Panc1 (cell line): ENCODE measurements around the gene PCDHA6. TPM values are rescaled to one million over a fixed set of nuclear protein-coding genes. Genes with fewer than 3 reads are reported as not detected.
"Not testable (repeated sequence)": the region's sequence is repeated elsewhere in the genome, so short reads cannot be mapped to it uniquely, and the experiment has no call there.

Experiments used
- ATAC-seq: fragments of 200-7000 bp; cut with Tn5 transposase; 2 replicates; pipeline ENCODE4 v1.9.1; 2020; ENCODE audit warnings: mild to moderate bottlenecking, moderate library complexity
- BruUV-seq: library from RNA; stranded (reverse); fragments of 400-500 nt; replicated peaks from 2 replicates; lab custom pipeline; 2021; lab: Mats Ljungman, UMichigan
- CTCF ChIA-PET: fragments of 300-600 bp; sonication (Branson Sonifier 250); formaldehyde crosslinking; loops from one replicate; lab custom pipeline; 2022; ENCODE audit warnings: antibody characterized with exemption; lab: Charles Lee
- POLR2A ChIA-PET: fragments of 300-600 bp; sonication (Branson Sonifier 250); formaldehyde crosslinking; loops from one replicate; lab custom pipeline; 2022; ENCODE audit warnings: antibody characterized with exemption; lab: Charles Lee
- DNase-seq: peaks from one replicate; pipeline ENCODE4 v3.0.0-alpha.2; 2010; ENCODE audit warnings: low read depth, low spot score
- H3K27ac ChIP-seq: 2 replicates; pipeline ENCODE4 v1.5.1; 2011; ENCODE audit warnings: mild to moderate bottlenecking, low read length, inconsistent platforms
- H3K27me3 ChIP-seq: fragments of 200-500 bp; sonication (Bioruptor generic); 2 replicates; pipeline ENCODE4 v1.6.0; 2014; ENCODE audit warnings: low read length, inconsistent platforms; ENCODE audit not compliant: control insufficient read depth, insufficient read depth
- H3K36me3 ChIP-seq: fragments of 200-500 bp; sonication (Bioruptor generic); 2 replicates; pipeline ENCODE4 v1.5.1; 2014; ENCODE audit warnings: inconsistent platforms, mild to moderate bottlenecking, low read length, moderate library complexity; ENCODE audit not compliant: control insufficient read depth, insufficient read depth
- H3K4me1 ChIP-seq: 2 replicates; pipeline ENCODE4 v1.5.1; 2011; ENCODE audit warnings: inconsistent platforms, mild to moderate bottlenecking, low read length, moderate library complexity; ENCODE audit not compliant: control insufficient read depth, insufficient read depth
- H3K4me3 ChIP-seq, 2 experiments: 2 replicates each; pipeline ENCODE4 v1.5.1; 2011 to 2012; ENCODE audit warnings: low read depth in 2 of 2, low read length in 2 of 2, mild to moderate bottlenecking in 2 of 2, inconsistent platforms in 1 of 2, moderate library complexity in 1 of 2
- H3K9me3 ChIP-seq: fragments of 200-500 bp; sonication (Bioruptor generic); 2 replicates; pipeline ENCODE4 v1.5.1; 2014; ENCODE audit warnings: low read depth, mild to moderate bottlenecking, inconsistent platforms, low read length, moderate library complexity; ENCODE audit not compliant: control insufficient read depth, insufficient read depth
- POLR2AphosphoS5 ChIP-seq: IDR thresholded peaks from 2 replicates; pipeline ENCODE4 v1.6.1; 2012; ENCODE audit warnings: mild to moderate bottlenecking, low read depth, low read length, moderate library complexity
- REST ChIP-seq, 2 experiments: IDR thresholded peaks; 2 replicates each; pipeline ENCODE4 v1.6.1; 2011 to 2012; ENCODE audit warnings: low read depth in 2 of 2, control low read depth in 1 of 2, low read length in 1 of 2, mild to moderate bottlenecking in 1 of 2, moderate library complexity in 1 of 2; ENCODE audit not compliant: insufficient read depth in 1 of 2
- SIN3A ChIP-seq: IDR thresholded peaks from 2 replicates; pipeline ENCODE4 v1.6.1; 2012; ENCODE audit warnings: low read depth, mild to moderate bottlenecking, low read length, moderate library complexity, borderline replicate concordance; ENCODE audit not compliant: insufficient read depth
- TCF7L2 ChIP-seq: IDR thresholded peaks from 2 replicates; pipeline ENCODE4 v1.6.1; 2011; ENCODE audit warnings: mild to moderate bottlenecking, low read depth, low read length, inconsistent platforms
- in situ Hi-C: cut with HindIII; loops from 2 replicates; pipeline ENCODE4 v1.10.0; 2016; ENCODE audit warnings: low sequenced_read_pairs, low pct_unique_long_range_greater_than_20kb
- intact Hi-C: fragments of 100-400 bp; cut with micrococcal nuclease; formaldehyde crosslinking; loops from one replicate; pipeline ENCODE4 v1.10.0; 2022; ENCODE audit not compliant: unreplicated experiment
- total RNA-seq: library from RNA; stranded (reverse); gene quantifications from one replicate; pipeline ENCODE4 v1.2.1, GENCODE V29; 2021; ENCODE audit not compliant: unreplicated experiment
- TF ChIP-seq, protein P1 (sequence below): fragments of 450-650 bp; IDR thresholded peaks from 2 replicates; pipeline ENCODE4 v1.5.1; 2017; ENCODE audit warnings: mild to moderate bottlenecking

The PCDHA6 gene
- total RNA-seq, 1 experiment from 2014 or later, result 0.31 TPM

- ChIA-PET POLR2A (no interaction called here), CTCF (no interaction called here)
- intact Hi-C loops, result no loop called here
- TF ChIP-seq, protein P1, sequence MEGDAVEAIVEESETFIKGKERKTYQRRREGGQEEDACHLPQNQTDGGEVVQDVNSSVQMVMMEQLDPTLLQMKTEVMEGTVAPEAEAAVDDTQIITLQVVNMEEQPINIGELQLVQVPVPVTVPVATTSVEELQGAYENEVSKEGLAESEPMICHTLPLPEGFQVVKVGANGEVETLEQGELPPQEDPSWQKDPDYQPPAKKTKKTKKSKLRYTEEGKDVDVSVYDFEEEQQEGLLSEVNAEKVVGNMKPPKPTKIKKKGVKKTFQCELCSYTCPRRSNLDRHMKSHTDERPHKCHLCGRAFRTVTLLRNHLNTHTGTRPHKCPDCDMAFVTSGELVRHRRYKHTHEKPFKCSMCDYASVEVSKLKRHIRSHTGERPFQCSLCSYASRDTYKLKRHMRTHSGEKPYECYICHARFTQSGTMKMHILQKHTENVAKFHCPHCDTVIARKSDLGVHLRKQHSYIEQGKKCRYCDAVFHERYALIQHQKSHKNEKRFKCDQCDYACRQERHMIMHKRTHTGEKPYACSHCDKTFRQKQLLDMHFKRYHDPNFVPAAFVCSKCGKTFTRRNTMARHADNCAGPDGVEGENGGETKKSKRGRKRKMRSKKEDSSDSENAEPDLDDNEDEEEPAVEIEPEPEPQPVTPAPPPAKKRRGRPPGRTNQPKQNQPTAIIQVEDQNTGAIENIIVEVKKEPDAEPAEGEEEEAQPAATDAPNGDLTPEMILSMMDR, result no peak
- no peak for TF ChIP-seq REST (IDR thresholded peaks at IDR 0.05; ENCODE audit: insufficient read depth in 1 of 2, low read depth in 2 of 2, low read length in 1 of 2)
- TF ChIP-seq SIN3A, result no peak
- TF ChIP-seq POLR2AphosphoS5, result no peak
- TF ChIP-seq TCF7L2, result no peak
- no TSS peak for BruUV-seq
- Histone ChIP-seq H3K9me3 (peaks cover 28% of the 10 kb centered on the region), H3K36me3 (no peaks in the 10 kb centered on the region), H3K27ac (no peak overlapping the region), H3K4me3 (no peak overlapping the region), H3K27me3 (no peaks in the 10 kb centered on the region), H3K4me1 (no peaks in the 10 kb centered on the region)
- ATAC-seq (no peak), DNase-seq (no peak)
- in situ Hi-C loops, result no loop called here
These were observed 24.9 kb upstream of the PCDHA6 start for GRCh38 chr5:140802781-140803271.

DNA sequence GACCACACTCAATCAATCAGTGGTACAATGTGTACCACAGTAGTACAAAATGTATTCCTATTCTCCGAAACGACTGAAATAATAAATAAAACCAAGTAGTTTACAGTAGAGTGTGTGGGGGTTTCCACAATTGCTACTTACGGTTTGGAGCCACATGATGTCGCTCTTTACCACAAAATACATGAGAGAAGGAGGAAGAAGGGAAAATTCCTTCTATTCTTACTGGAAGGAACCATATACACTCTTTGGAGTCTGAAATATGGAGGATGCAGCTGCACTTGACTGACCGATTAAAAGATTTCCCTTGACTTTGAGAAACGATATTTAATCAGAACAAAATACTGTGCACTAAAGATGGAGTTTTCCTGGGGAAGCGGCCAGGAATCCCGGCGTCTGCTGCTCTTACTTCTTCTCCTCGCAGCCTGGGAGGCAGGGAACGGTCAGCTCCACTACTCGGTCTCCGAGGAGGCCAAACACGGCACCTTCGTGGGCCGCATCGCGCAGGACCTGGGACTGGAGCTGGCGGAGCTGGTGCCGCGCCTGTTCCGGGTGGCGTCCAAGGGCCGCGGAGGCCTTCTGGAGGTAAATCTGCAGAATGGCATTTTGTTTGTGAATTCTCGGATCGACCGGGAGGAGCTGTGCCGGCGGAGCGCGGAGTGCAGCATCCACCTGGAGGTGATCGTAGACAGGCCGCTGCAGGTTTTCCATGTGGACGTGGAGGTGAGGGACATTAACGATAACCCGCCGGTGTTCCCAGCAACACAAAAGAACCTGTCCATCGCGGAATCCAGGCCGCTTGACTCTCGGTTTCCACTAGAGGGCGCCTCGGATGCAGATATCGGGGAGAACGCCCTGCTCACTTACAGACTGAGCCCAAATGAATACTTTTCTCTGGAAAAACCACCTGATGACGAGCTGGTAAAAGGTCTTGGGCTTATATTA lies 20.7 kb upstream of the PCDHA6 start, which contains the start of gene PCDHA4:
Gene PCDHA4 (plus strand): TSS at position 235 of the 942 bp plus-strand sequence.
- intact Hi-C loops (loop anchor here (2.0 kb wide), 1 partner anchor 234 kb away; no protein-coding TSS in a partner anchor), in situ Hi-C loops (no loop called here)
- H3K36me3 ChIP-seq, result no peaks in the 10 kb centered on the region
- no peak within 1 kb of the TSS for H3K27ac ChIP-seq
- peak within 1 kb of the TSS; percentile 54 to 61 for H3K4me3 ChIP-seq
- ATAC-seq (peak; percentile 95), DNase-seq (no peak)
- no peaks in the 10 kb centered on the region for H3K4me1 ChIP-seq
- H3K27me3 ChIP-seq, result no peaks in the 10 kb centered on the region
- TF ChIP-seq SIN3A, result no peak
- TF ChIP-seq, protein P1, result peak; percentile 79
- H3K9me3 ChIP-seq, result peaks cover 3% of the 10 kb centered on the region; the same call in 1 of the 2 replicates
- no TSS peak for BruUV-seq
- ChIA-PET POLR2A (no interaction called here), CTCF (interaction anchor here (0.6 kb wide), 1 partner anchor 9 kb away, joined by 3 read pairs; no protein-coding TSS in a partner anchor)

GRCh38 chr5:140808241-140808888 lies 19.4 kb upstream of the PCDHA6 start:
- BruUV-seq, H3K4me3 ChIP-seq, ATAC-seq, POLR2A ChIA-PET, in situ Hi-C loops, DNase-seq, H3K27me3 ChIP-seq, CTCF ChIA-PET, H3K36me3 ChIP-seq, H3K27ac ChIP-seq, intact Hi-C loops, H3K9me3 ChIP-seq, H3K4me1 ChIP-seq: not testable (repeated sequence)
